Measurements from ENCODE around the gene MAGEA11. TPM values are rescaled to one million over a fixed set of nuclear protein-coding genes. Genes with fewer than 3 reads are reported as not detected.

The MAGEA11 gene
- total and polyA plus RNA-seq, 2 of the 8 experiments (the other 6 are each of a cell fraction or from before 2014, with no cell fraction given) = not detected

DNA sequence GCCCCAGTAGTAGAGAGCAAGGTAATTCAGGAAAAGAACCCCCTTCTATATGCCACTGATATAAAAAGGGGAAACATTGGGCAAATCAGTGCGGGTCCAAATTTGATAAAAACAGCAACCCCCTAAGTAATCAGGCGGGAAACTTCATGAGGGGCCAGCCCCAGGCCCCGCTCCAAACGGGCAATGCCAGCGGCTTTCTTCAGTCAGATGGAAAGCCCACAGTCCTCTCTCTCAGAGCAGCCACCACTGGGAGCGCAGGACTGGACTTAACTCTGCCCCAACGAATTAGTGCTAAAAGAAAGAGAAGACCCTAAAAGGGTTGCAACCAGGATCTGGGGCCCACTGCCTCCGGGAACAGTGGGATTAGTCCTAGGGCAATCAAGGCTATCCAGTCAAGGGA, 9.9 kb downstream of the MAGEA11 start:
- no peak overlapping the region for H2BK15ac ChIP-seq (ENCODE audit: low read length)
- CTCF ChIA-PET (ENCODE audit: partially characterized antibody) = no interaction called here
- H2BK12ac ChIP-seq (ENCODE audit: low read depth, low read length) = no peak overlapping the region
- no peak overlapping the region for H3K14ac ChIP-seq (ENCODE audit: insufficient read length)
- no peak overlapping the region for H3K4me2 ChIP-seq (ENCODE audit: insufficient read depth in 1 of 2, low read depth in 2 of 2, low read length in 2 of 2)
- peaks cover 0 to 6% (median 2%) of the 10 kb centered on the region in 4 experiments; a peak in 4 of 7 replicates for H3K27me3 ChIP-seq (replicated peaks in 1 of 4; ENCODE audit: control insufficient read depth in 3 of 4, extremely low read depth in 1 of 4, insufficient read depth in 3 of 4, low read length in 3 of 4)
- no peak overlapping the region for H3K18ac ChIP-seq (ENCODE audit: extremely low read depth, low read length)
- FAIRE-seq (no peak), DNase-seq (ENCODE audit: low read depth in 1 of 2, low spot score in 2 of 2) (no peak)
- H4K8ac ChIP-seq (ENCODE audit: extremely low read depth, insufficient read depth, low read length) = no peak overlapping the region
- H4K5ac ChIP-seq (ENCODE audit: insufficient read length, low read depth, low read length) = no peak overlapping the region
- POLR2A ChIA-PET (ENCODE audit: partially characterized antibody) = no interaction called here
- no peaks in the 10 kb centered on the region for H3K9me3 ChIP-seq (ENCODE audit: insufficient read depth in 2 of 2, low read depth in 1 of 2, low read length in 1 of 2)
- no peaks in the 10 kb centered on the region for H3K36me3 ChIP-seq (ENCODE audit: control insufficient read depth in 2 of 4, insufficient read depth in 4 of 4, low read length in 3 of 4)
- no peak overlapping the region for H2BK20ac ChIP-seq (ENCODE audit: low read length)
- no peak overlapping the region for H2BK120ac ChIP-seq (replicated peaks; ENCODE audit: low read depth, low read length)
- no peak overlapping the region for H3K23ac ChIP-seq (ENCODE audit: insufficient read length)
- no peak overlapping the region for H4K91ac ChIP-seq (replicated peaks; ENCODE audit: insufficient read length, low read length)
- H2AK5ac ChIP-seq (ENCODE audit: low read depth, low read length) = no peak overlapping the region
- H4K20me1 ChIP-seq (replicated peaks in 1 of 2; ENCODE audit: control insufficient read depth in 1 of 2, insufficient read depth in 2 of 2, low read length in 2 of 2) = no peaks in the 10 kb centered on the region
- no peaks in the 10 kb centered on the region for H3K79me1 ChIP-seq (ENCODE audit: low read depth, low read length)
- H3K4me3 ChIP-seq (ENCODE audit: extremely low read depth in 1 of 4, insufficient read depth in 2 of 4, low read depth in 3 of 4, low read length in 4 of 4) = no peak overlapping the region
- WGBS, 2 experiments (ENCODE audit: extremely low coverage in 1 of 2, insufficient coverage in 1 of 2, insufficient read length in 1 of 2, insufficient replicate concordance in 2 of 2, low coverage in 1 of 2, low lambda C conversion rate in 2 of 2, missing lambda C conversion rate in 1 of 2) = 82% methylated on average over 6 of the region's 8 CpGs; no CpG with 5 or more reads in 1 of the 2 experiments
- no peak overlapping the region for H3K27ac ChIP-seq (ENCODE audit: low read depth, low read length)
- no peak overlapping the region for H3K9ac ChIP-seq (replicated peaks in 1 of 4; ENCODE audit: extremely low read depth in 1 of 4, low read depth in 3 of 4, low read length in 3 of 4)
- no peaks in the 10 kb centered on the region for H3K79me2 ChIP-seq (ENCODE audit: control insufficient read depth in 1 of 2, insufficient read depth in 2 of 2, low read length in 2 of 2)
- no peak overlapping the region for H3K56ac ChIP-seq (replicated peaks; ENCODE audit: insufficient read length, low read depth, low read length)
- H3K23me2 ChIP-seq (ENCODE audit: low read depth, low read length) = no peaks in the 10 kb centered on the region
- no peak overlapping the region for H2AFZ ChIP-seq (ENCODE audit: low read length)
- H3K4ac ChIP-seq (replicated peaks; ENCODE audit: insufficient read length, low read depth, low read length) = no peak overlapping the region
- H2BK5ac ChIP-seq (ENCODE audit: low read depth, low read length) = no peak overlapping the region
- H3K4me1 ChIP-seq (replicated peaks in 1 of 4; ENCODE audit: control insufficient read depth in 3 of 4, insufficient read depth in 4 of 4, low read length in 3 of 4) = no peaks in the 10 kb centered on the region
- TF ChIP-seq CEBPB (IDR thresholded peaks at IDR 0.05; ENCODE audit: low read depth, low read length) = no peak
- TF ChIP-seq POU5F1 (IDR thresholded peaks at IDR 0.05; ENCODE audit: low read depth, low read length) = no peak
- no peak for TF ChIP-seq POLR2AphosphoS5 (IDR thresholded peaks at IDR 0.05; ENCODE audit: low read depth, low read length)
- TF ChIP-seq SIN3A (conservative IDR thresholded peaks at IDR 0.05 in 1 of 2, IDR thresholded peaks at IDR 0.05 in 1 of 2; ENCODE audit: low read depth in 1 of 2, low read length in 2 of 2) = no peak
- TF ChIP-seq MAFK (IDR thresholded peaks at IDR 0.05; ENCODE audit: low read depth, low read length) = no peak
- TF ChIP-seq, protein P1, sequence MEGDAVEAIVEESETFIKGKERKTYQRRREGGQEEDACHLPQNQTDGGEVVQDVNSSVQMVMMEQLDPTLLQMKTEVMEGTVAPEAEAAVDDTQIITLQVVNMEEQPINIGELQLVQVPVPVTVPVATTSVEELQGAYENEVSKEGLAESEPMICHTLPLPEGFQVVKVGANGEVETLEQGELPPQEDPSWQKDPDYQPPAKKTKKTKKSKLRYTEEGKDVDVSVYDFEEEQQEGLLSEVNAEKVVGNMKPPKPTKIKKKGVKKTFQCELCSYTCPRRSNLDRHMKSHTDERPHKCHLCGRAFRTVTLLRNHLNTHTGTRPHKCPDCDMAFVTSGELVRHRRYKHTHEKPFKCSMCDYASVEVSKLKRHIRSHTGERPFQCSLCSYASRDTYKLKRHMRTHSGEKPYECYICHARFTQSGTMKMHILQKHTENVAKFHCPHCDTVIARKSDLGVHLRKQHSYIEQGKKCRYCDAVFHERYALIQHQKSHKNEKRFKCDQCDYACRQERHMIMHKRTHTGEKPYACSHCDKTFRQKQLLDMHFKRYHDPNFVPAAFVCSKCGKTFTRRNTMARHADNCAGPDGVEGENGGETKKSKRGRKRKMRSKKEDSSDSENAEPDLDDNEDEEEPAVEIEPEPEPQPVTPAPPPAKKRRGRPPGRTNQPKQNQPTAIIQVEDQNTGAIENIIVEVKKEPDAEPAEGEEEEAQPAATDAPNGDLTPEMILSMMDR (IDR thresholded peaks at IDR 0.05; ENCODE audit: control extremely low read depth in 1 of 3, insufficient read depth in 1 of 3, low read depth in 1 of 3, low read length in 3 of 3) = no peak
- TF ChIP-seq KDM4A (IDR thresholded peaks at IDR 0.05; ENCODE audit: low read depth, low read length, severe bottlenecking) = no peak
- TF ChIP-seq HDAC2 (IDR thresholded peaks at IDR 0.05; ENCODE audit: borderline replicate concordance in 1 of 2, low read depth in 2 of 2, low read length in 2 of 2) = no peak
- TF ChIP-seq, protein P2, sequence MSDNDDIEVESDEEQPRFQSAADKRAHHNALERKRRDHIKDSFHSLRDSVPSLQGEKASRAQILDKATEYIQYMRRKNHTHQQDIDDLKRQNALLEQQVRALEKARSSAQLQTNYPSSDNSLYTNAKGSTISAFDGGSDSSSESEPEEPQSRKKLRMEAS (IDR thresholded peaks at IDR 0.05) = no peak
- no peak for TF ChIP-seq BCL11A (IDR thresholded peaks at IDR 0.05; ENCODE audit: low read depth in 2 of 2, low read length in 2 of 2)
- no peak for TF ChIP-seq HDAC6 (IDR thresholded peaks at IDR 0.05; ENCODE audit: low read depth, low read length)
- TF ChIP-seq EGR1 (IDR thresholded peaks at IDR 0.05; ENCODE audit: borderline replicate concordance, low read depth, low read length) = no peak
